GM21515 (cell line): ENCODE results near the gene BBX.
A peak's percentile ranks its signal among the peaks of the same experiment; 100 is the strongest.

ENCODE experiments used
- ATAC-seq: cut with Tn5 transposase; IDR thresholded peaks from one replicate; pipeline ENCODE4 v1.9.1; 2021; ENCODE audit not compliant: unreplicated experiment

BBX gene

GRCh38 chr3:107522510-107523288, at the start of gene BBX:
Gene BBX (plus strand): TSS chr3:107522962. CDS start chr3:107710461, 187,499 bp downstream.
- peak; percentile 95 for ATAC-seq

GRCh38 chr3:107476462-107476861, 46.3 kb upstream of the BBX start:
- no peak for ATAC-seq

GRCh38 chr3:107487490-107487889, 35.3 kb upstream of the BBX start:
- ATAC-seq = no peak

GRCh38 chr3:107488942-107489341, 33.8 kb upstream of the BBX start:
- ATAC-seq = no peak

GRCh38 chr3:107493134-107493533, 29.6 kb upstream of the BBX start:
- no peak for ATAC-seq

GRCh38 chr3:107496855-107497254, 25.9 kb upstream of the BBX start:
- ATAC-seq = no peak

- no peak for ATAC-seq
These were observed 24.1 kb upstream of the BBX start for GRCh38 chr3:107498646-107499045.

- no peak for ATAC-seq
These were observed 16.3 kb upstream of the BBX start for GRCh38 chr3:107506458-107506857.

- ATAC-seq = no peak
These were observed 14.4 kb upstream of the BBX start for GRCh38 chr3:107508331-107508730.

- no peak for ATAC-seq
These were observed 10.7 kb upstream of the BBX start for GRCh38 chr3:107512108-107512507.

- no peak for ATAC-seq
These were observed 8.3 kb upstream of the BBX start for GRCh38 chr3:107514453-107514852.

GRCh38 chr3:107516475-107516874, 6.3 kb upstream of the BBX start:
- no peak for ATAC-seq

GRCh38 chr3:107520535-107520934, 2.2 kb upstream of the BBX start:
- ATAC-seq = no peak

- no peak for ATAC-seq
These were observed 1.2 kb upstream of the BBX start for GRCh38 chr3:107521469-107522059.

- peak; percentile 19 for ATAC-seq
These were observed 452 bp downstream of the BBX start for GRCh38 chr3:107523289-107523538.

GRCh38 chr3:107523539-107524325, 970 bp downstream of the BBX start:
- ATAC-seq = peak; percentile 28

- ATAC-seq = no peak
These were observed 1.6 kb downstream of the BBX start for GRCh38 chr3:107524326-107524840.

- no peak for ATAC-seq
These were observed 2.3 kb downstream of the BBX start for GRCh38 chr3:107524841-107525643.

GRCh38 chr3:107525644-107526305, 3.0 kb downstream of the BBX start:
- no peak for ATAC-seq

GRCh38 chr3:107531917-107532469, 9.2 kb downstream of the BBX start:
- ATAC-seq = no peak
